H9 (cell line): Measurements from ENCODE around the gene ISG20. TPM values are rescaled to one million over a fixed set of nuclear protein-coding genes. Genes with fewer than 3 reads are reported as not detected.

ENCODE experiments used
- DNase-seq: peaks from one replicate; pipeline ENCODE4 v3.0.0-alpha.2; 2017
- H2AFZ ChIP-seq: one replicate; pipeline ENCODE4 v1.6.1; 2013; ENCODE audit warnings: mild to moderate bottlenecking, low read length, control low read depth, moderate library complexity
- H2AK5ac ChIP-seq: 2 replicates; pipeline ENCODE4 v1.6.1; 2013; ENCODE audit warnings: low read length, control low read depth, mixed read lengths; ENCODE audit not compliant: insufficient read length
- H2BK120ac ChIP-seq: one replicate; pipeline ENCODE4 v1.6.1; 2013; ENCODE audit warnings: low read depth, mild to moderate bottlenecking, low read length, control low read depth, inconsistent platforms; ENCODE audit not compliant: poor library complexity, severe bottlenecking
- H2BK12ac ChIP-seq: 2 replicates; pipeline ENCODE4 v1.6.1; 2013; ENCODE audit warnings: low read length, control low read depth, mixed read lengths, low read depth; ENCODE audit not compliant: insufficient read length
- H2BK15ac ChIP-seq: 2 replicates; pipeline ENCODE4 v1.6.1; 2013; ENCODE audit warnings: low read depth, low read length, control low read depth
- H2BK20ac ChIP-seq: one replicate; pipeline ENCODE4 v1.6.1; 2013; ENCODE audit warnings: low read depth, mild to moderate bottlenecking, low read length, control low read depth, inconsistent platforms; ENCODE audit not compliant: poor library complexity, severe bottlenecking
- H2BK5ac ChIP-seq: 2 replicates; pipeline ENCODE4 v1.6.1; 2013; ENCODE audit warnings: low read length, control low read depth, mixed read lengths; ENCODE audit not compliant: insufficient read length
- H3K14ac ChIP-seq: 2 replicates; pipeline ENCODE4 v1.6.1; 2013; ENCODE audit warnings: low read length, control low read depth; ENCODE audit not compliant: insufficient read depth
- H3K18ac ChIP-seq: 2 replicates; pipeline ENCODE4 v1.6.1; 2013; ENCODE audit warnings: low read depth, mild to moderate bottlenecking, mixed read lengths, low read length, control low read depth; ENCODE audit not compliant: insufficient read length
- H3K23ac ChIP-seq: 2 replicates; pipeline ENCODE4 v1.6.1; 2013; ENCODE audit warnings: low read length, control low read depth, mixed read lengths, low read depth; ENCODE audit not compliant: insufficient read length
- H3K23me2 ChIP-seq: 2 replicates; pipeline ENCODE4 v1.6.1; 2013; ENCODE audit warnings: low read depth, mild to moderate bottlenecking, mixed read lengths, low read length, control low read depth; ENCODE audit not compliant: insufficient read length, poor library complexity, severe bottlenecking
- H3K27ac ChIP-seq: 2 replicates; pipeline ENCODE4 v1.5.1; 2013; ENCODE audit warnings: low read length, control low read depth, mixed read lengths, low read depth; ENCODE audit not compliant: insufficient read length
- H3K27me3 ChIP-seq: 2 replicates; pipeline ENCODE4 v1.6.1; 2013; ENCODE audit warnings: low read length, control low read depth, inconsistent platforms; ENCODE audit not compliant: insufficient read depth
- H3K4ac ChIP-seq: 2 replicates; pipeline ENCODE4 v1.6.1; 2013; ENCODE audit warnings: low read depth, mild to moderate bottlenecking, control low read depth, inconsistent platforms, low read length, moderate library complexity
- H3K4me1 ChIP-seq: 2 replicates; pipeline ENCODE4 v1.6.1; 2013; ENCODE audit warnings: low read length, control low read depth, inconsistent platforms; ENCODE audit not compliant: insufficient read depth
- H3K4me2 ChIP-seq: 2 replicates; pipeline ENCODE4 v1.6.1; 2013; ENCODE audit warnings: low read length, control low read depth, mixed read lengths; ENCODE audit not compliant: insufficient read length, insufficient read depth
- H3K56ac ChIP-seq: 2 replicates; pipeline ENCODE4 v1.6.1; 2013; ENCODE audit warnings: low read depth, mild to moderate bottlenecking, mixed read lengths, low read length, control low read depth; ENCODE audit not compliant: insufficient read length
- H3K79me1 ChIP-seq: 2 replicates; pipeline ENCODE4 v1.6.1; 2013; ENCODE audit warnings: low read depth, mild to moderate bottlenecking, moderate library complexity, low read length, control low read depth, inconsistent platforms; ENCODE audit not compliant: insufficient read depth, poor library complexity, severe bottlenecking
- H3K79me2 ChIP-seq: 2 replicates; pipeline ENCODE4 v1.6.1; 2013; ENCODE audit warnings: low read length, control low read depth, inconsistent platforms; ENCODE audit not compliant: insufficient read depth
- H3K9ac ChIP-seq: 2 replicates; pipeline ENCODE4 v1.6.1; 2013; ENCODE audit warnings: low read length, control low read depth, mixed read lengths; ENCODE audit not compliant: insufficient read length; ENCODE audit errors: extremely low read depth
- H3K9me3 ChIP-seq: one replicate; pipeline ENCODE4 v1.6.1; 2013; ENCODE audit warnings: low read depth, low read length, inconsistent platforms; ENCODE audit not compliant: control insufficient read depth
- H3T11ph ChIP-seq: one replicate; pipeline ENCODE4 v1.6.1; 2013; ENCODE audit warnings: mild to moderate bottlenecking, low read length, control low read depth, inconsistent platforms
- H4K20me1 ChIP-seq: one replicate; pipeline ENCODE4 v1.6.1; 2013; ENCODE audit not compliant: control insufficient read depth, insufficient read length, insufficient read depth
- H4K5ac ChIP-seq: 2 replicates; pipeline ENCODE4 v1.6.1; 2013; ENCODE audit warnings: low read depth, mild to moderate bottlenecking, mixed read lengths, low read length, control low read depth; ENCODE audit not compliant: insufficient read length
- H4K8ac ChIP-seq: replicated peaks from 2 replicates; pipeline ENCODE4 v1.6.1; 2013; ENCODE audit warnings: low read length, control low read depth, mixed read lengths, low read depth; ENCODE audit not compliant: insufficient read length
- H4K91ac ChIP-seq: 2 replicates; pipeline ENCODE4 v1.6.1; 2013; ENCODE audit warnings: low read depth, mild to moderate bottlenecking, moderate library complexity, mixed read lengths, low read length, control low read depth; ENCODE audit not compliant: insufficient read length
- H3K27ac Mint-ChIP-seq, 3 experiments: 2 replicates in 2 of 3; 3 replicates in 1 of 3; pipeline ENCODE4 v1.8.0; 2020 to 2021; ENCODE audit warnings: mixed read lengths in 3 of 3, mild to moderate bottlenecking in 1 of 3, moderate library complexity in 1 of 3
- H3K27me3 Mint-ChIP-seq: 2 replicates; pipeline ENCODE4 v1.8.0; 2021; ENCODE audit warnings: low read depth, mild to moderate bottlenecking, moderate library complexity, mixed read lengths
- H3K36me3 Mint-ChIP-seq, 3 experiments: 2 replicates in 2 of 3; 3 replicates in 1 of 3; pipeline ENCODE4 v1.8.0; 2020 to 2021; ENCODE audit warnings: low read depth in 3 of 3, mixed read lengths in 3 of 3; ENCODE audit not compliant: insufficient read depth in 1 of 3
- H3K4me1 Mint-ChIP-seq, 2 experiments: 2 replicates each; pipeline ENCODE4 v1.8.0; 2020; ENCODE audit warnings: mixed read lengths in 2 of 2
- H3K4me3 Mint-ChIP-seq, 2 experiments: 2 replicates in 1 of 2; 3 replicates in 1 of 2; pipeline ENCODE4 v1.8.0; 2020 to 2021; ENCODE audit warnings: mild to moderate bottlenecking in 2 of 2, mixed read lengths in 2 of 2, moderate library complexity in 1 of 2
- H3K9me3 Mint-ChIP-seq, 2 experiments: 2 replicates in 1 of 2; 3 replicates in 1 of 2; pipeline ENCODE4 v1.8.0; 2020; ENCODE audit warnings: mild to moderate bottlenecking in 2 of 2, mixed read lengths in 2 of 2, moderate library complexity in 1 of 2
- CTCF ChIP-seq: fragments of 200-600 bp; sonication (generic); conservative IDR thresholded peaks from 3 replicates; pipeline ENCODE4 v1.8.0; 2021; ENCODE audit warnings: antibody characterized with exemption, mild to moderate bottlenecking
- WGBS: extraction: QIAGEN DNeasy Blood & Tissue Kit; methylation state at CpG from one replicate; pipeline ENCODE4 v1.1.7; 2013; ENCODE audit warnings: missing lambda C conversion rate, low lambda C conversion rate, mixed read lengths; ENCODE audit not compliant: insufficient read length; ENCODE audit errors: extremely low coverage; 5-methylcytosine and 5-hydroxymethylcytosine counted together
- total RNA-seq: library from RNA; stranded (reverse); gene quantifications from 2 replicates; pipeline ENCODE4 v1.2.1, GENCODE V29; 2021

The ISG20 gene
- total RNA-seq, 1 experiment from 2014 or later, result 7.4 TPM

GRCh38 chr15:88616240-88616639, 22.6 kb upstream of the ISG20 start:
- Histone ChIP-seq H3K27ac (no peak overlapping the region), H4K8ac (no peak overlapping the region), H3K4ac (no peak overlapping the region), H2BK12ac (no peak overlapping the region), H3K79me1 (no peaks in the 10 kb centered on the region), H3K79me2 (no peaks in the 10 kb centered on the region; the same call in 1 of the 2 replicates), H3K14ac (no peak overlapping the region), H3K23ac (no peak overlapping the region), H4K20me1 (no peaks in the 10 kb centered on the region), H3K9me3 (no peaks in the 10 kb centered on the region), H2BK15ac (no peak overlapping the region), H3K4me1 (peaks cover 13% of the 10 kb centered on the region; the same call in 1 of the 2 replicates), H3K9ac (no peak overlapping the region), H3T11ph (no peak overlapping the region), H2BK5ac (no peak overlapping the region), H3K27me3 (no peaks in the 10 kb centered on the region; the same call in 1 of the 2 replicates), H2BK120ac (no peak overlapping the region), H2BK20ac (no peak overlapping the region), H3K18ac (no peak overlapping the region), H3K56ac (no peak overlapping the region), H4K5ac (no peak overlapping the region), H2AK5ac (no peak overlapping the region), H2AFZ (no peak overlapping the region), H4K91ac (no peak overlapping the region), H3K4me2 (no peak overlapping the region), H3K23me2 (no peaks in the 10 kb centered on the region)
- peak; percentile 15 for DNase-seq
- WGBS, result no CpG with 5 or more reads among the region's 4 CpGs
- Mint-ChIP-seq H3K36me3 (no peaks in the 10 kb centered on the region), H3K4me1 (peaks cover 59 to 77% of the 10 kb centered on the region in 2 experiments), H3K27me3 (peaks cover 33% of the 10 kb centered on the region), H3K9me3 (no peaks in the 10 kb centered on the region; a peak in 2 of 5 replicates), H3K27ac (peak overlapping the region in 2 of 3 experiments; percentile 42 to 95; a peak in 2 of 7 replicates), H3K4me3 (no peak overlapping the region)
- no peak for TF ChIP-seq CTCF
